DOHH2 (cell line): ENCODE data around the gene PIK3CB.

ENCODE experiments used
- EZH2phosphoT487 ChIP-seq: fragments of 200-600 bp; sonication (generic); IDR thresholded peaks from 2 replicates; pipeline ENCODE4 v1.6.1; 2017; ENCODE audit warnings: borderline replicate concordance, mild to moderate bottlenecking, antibody characterized with exemption, low read length, moderate library complexity, mixed read lengths
- TF ChIP-seq, protein P1 (sequence below): fragments of 200-600 bp; sonication (generic); IDR thresholded peaks from one replicate; pipeline ENCODE4 v1.5.1; 2014; ENCODE audit warnings: antibody characterized with exemption, mild to moderate bottlenecking, low read depth, low read length; ENCODE audit not compliant: poor library complexity, severe bottlenecking

DNA sequence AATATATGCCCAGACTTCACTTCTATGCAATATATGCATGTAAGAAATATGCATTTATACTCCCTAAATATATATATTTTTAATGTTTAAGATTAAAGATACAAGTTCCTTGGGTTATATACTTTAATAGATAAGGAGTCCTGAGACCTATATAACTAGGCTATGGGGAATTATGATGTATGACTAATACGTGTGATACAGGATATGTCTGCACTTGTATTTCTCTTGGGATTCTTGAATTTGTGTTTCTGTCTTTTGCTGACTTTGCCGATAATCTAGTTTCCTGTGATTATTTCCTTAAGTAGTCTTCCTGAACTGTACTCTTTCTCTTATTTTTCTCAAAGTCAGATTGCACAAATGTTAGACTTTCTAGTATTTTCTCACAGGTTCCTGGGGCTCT is 109.6 kb downstream of the PIK3CB start:
- TF ChIP-seq, protein P1, sequence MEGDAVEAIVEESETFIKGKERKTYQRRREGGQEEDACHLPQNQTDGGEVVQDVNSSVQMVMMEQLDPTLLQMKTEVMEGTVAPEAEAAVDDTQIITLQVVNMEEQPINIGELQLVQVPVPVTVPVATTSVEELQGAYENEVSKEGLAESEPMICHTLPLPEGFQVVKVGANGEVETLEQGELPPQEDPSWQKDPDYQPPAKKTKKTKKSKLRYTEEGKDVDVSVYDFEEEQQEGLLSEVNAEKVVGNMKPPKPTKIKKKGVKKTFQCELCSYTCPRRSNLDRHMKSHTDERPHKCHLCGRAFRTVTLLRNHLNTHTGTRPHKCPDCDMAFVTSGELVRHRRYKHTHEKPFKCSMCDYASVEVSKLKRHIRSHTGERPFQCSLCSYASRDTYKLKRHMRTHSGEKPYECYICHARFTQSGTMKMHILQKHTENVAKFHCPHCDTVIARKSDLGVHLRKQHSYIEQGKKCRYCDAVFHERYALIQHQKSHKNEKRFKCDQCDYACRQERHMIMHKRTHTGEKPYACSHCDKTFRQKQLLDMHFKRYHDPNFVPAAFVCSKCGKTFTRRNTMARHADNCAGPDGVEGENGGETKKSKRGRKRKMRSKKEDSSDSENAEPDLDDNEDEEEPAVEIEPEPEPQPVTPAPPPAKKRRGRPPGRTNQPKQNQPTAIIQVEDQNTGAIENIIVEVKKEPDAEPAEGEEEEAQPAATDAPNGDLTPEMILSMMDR: no peak
- no peak for TF ChIP-seq EZH2phosphoT487
